Upper lobe of right lung (tissue), 1 donor: ENCODE measurements around the gene KRT35. TPM values are rescaled to one million over a fixed set of nuclear protein-coding genes. Genes with fewer than 3 reads are reported as not detected.

ENCODE experiments used
- ATAC-seq: fragments of 200-7000 bp; cut with Tn5 transposase; one replicate; pipeline ENCODE4 v1.9.1; 2020; ENCODE audit warnings: mild to moderate bottlenecking, moderate library complexity
- DNase-seq: peaks from one replicate; pipeline ENCODE4 v3.0.0-alpha.2; 2020
- H3K27ac ChIP-seq: fragments of 200-600 bp; one replicate; pipeline ENCODE4 v1.8.0; 2022
- H3K27me3 ChIP-seq: fragments of 200-600 bp; one replicate; pipeline ENCODE4 v1.8.0; 2022; ENCODE audit warnings: mild to moderate bottlenecking
- H3K36me3 ChIP-seq: fragments of 200-600 bp; one replicate; pipeline ENCODE4 v1.8.0; 2022
- H3K4me1 ChIP-seq: fragments of 200-600 bp; one replicate; pipeline ENCODE4 v1.8.0; 2022
- H3K4me3 ChIP-seq: fragments of 200-600 bp; one replicate; pipeline ENCODE4 v1.8.0; 2022; ENCODE audit warnings: mild to moderate bottlenecking
- H3K9me3 ChIP-seq: fragments of 200-600 bp; one replicate; pipeline ENCODE4 v1.8.0; 2022
- CTCF ChIP-seq: fragments of 200-600 bp; IDR thresholded peaks from one replicate; pipeline ENCODE4 v1.8.0; 2022; ENCODE audit warnings: antibody characterized with exemption
- intact Hi-C: fragments of 100-400 bp; cut with DNase I; formaldehyde crosslinking; loops from one replicate; pipeline ENCODE4 v1.11.0; 2022
- total RNA-seq: library from RNA; stranded (reverse); fragmentation: NEBNext Ultra II Directional; extraction: Animal tissue kit (Norgen Biotek cat#: 25700); gene quantifications from one replicate; pipeline ENCODE4 v1.2.1, GENCODE V29; 2021
- donor health status: DM: no; HTN: yes; CAD: no; lungs with severe emphysema.

The KRT35 gene
- total RNA-seq, 1 donor from 2014 or later = not detected

- no peaks in the 10 kb centered on the region for H3K36me3 ChIP-seq
- peak; percentile 17 for ATAC-seq
Measured at GRCh38 chr17:41490000-41490990, 9.3 kb upstream of the KRT35 start.

GRCh38 chr17:41489531-41489930 is 8.6 kb upstream of the KRT35 start, which contains the start of gene KRT36:
Gene KRT36, minus strand, starts transcription at chr17:41489910. Its CDS starts 46 bp downstream, at chr17:41489864.
- intact Hi-C loops = no loop called here
- DNase-seq (no peak), ATAC-seq (no peak)
- no peaks in the 10 kb centered on the region for H3K9me3 ChIP-seq
- peaks cover 4% of the 10 kb centered on the region for H3K27me3 ChIP-seq
- H3K27ac ChIP-seq = no peak within 1 kb of the TSS
- H3K4me1 ChIP-seq = no peaks in the 10 kb centered on the region
- no peak within 1 kb of the TSS for H3K4me3 ChIP-seq
- no peaks in the 10 kb centered on the region for H3K36me3 ChIP-seq
- TF ChIP-seq CTCF = no peak

More at GRCh38 chr17:41490000-41490990, 9.3 kb upstream of the KRT35 start:
- Histone ChIP-seq H3K9me3 (no peaks in the 10 kb centered on the region), H3K27ac (no peak overlapping the region), H3K4me1 (no peaks in the 10 kb centered on the region), H3K27me3 (peaks cover 4% of the 10 kb centered on the region), H3K4me3 (no peak overlapping the region)
- intact Hi-C loops = no loop called here
- TF ChIP-seq CTCF = no peak
- DNase-seq = no peak

GRCh38 chr17:41486809-41487530 is 6.0 kb upstream of the KRT35 start:
- TF ChIP-seq CTCF = peak; percentile 49

GRCh38 chr17:41486316-41486715 is 5.4 kb upstream of the KRT35 start:
- H3K9me3 ChIP-seq = no peaks in the 10 kb centered on the region
- DNase-seq = no peak
- no peak for TF ChIP-seq CTCF
- no peaks in the 10 kb centered on the region for H3K36me3 ChIP-seq
- no peak for ATAC-seq
- peaks cover 4% of the 10 kb centered on the region for H3K27me3 ChIP-seq
- intact Hi-C loops = no loop called here
- H3K4me3 ChIP-seq = no peak overlapping the region
- no peak overlapping the region for H3K27ac ChIP-seq
- no peaks in the 10 kb centered on the region for H3K4me1 ChIP-seq

More at GRCh38 chr17:41486809-41487530, 6.0 kb upstream of the KRT35 start:
- peak; percentile 81 for DNase-seq
- peaks cover 4% of the 10 kb centered on the region for H3K27me3 ChIP-seq
- intact Hi-C loops = no loop called here
- no peaks in the 10 kb centered on the region for H3K9me3 ChIP-seq
- no peaks in the 10 kb centered on the region for H3K36me3 ChIP-seq
- peak; percentile 76 for ATAC-seq
- H3K27ac ChIP-seq = no peak overlapping the region
- no peaks in the 10 kb centered on the region for H3K4me1 ChIP-seq
- H3K4me3 ChIP-seq = no peak overlapping the region

GRCh38 chr17:41484920-41485904 is 4.3 kb upstream of the KRT35 start:
- peak; percentile 47 for DNase-seq
- TF ChIP-seq CTCF = no peak
- H3K27ac ChIP-seq = no peak overlapping the region
- intact Hi-C loops = no loop called here
- no peak overlapping the region for H3K4me3 ChIP-seq
- ATAC-seq = no peak
- no peaks in the 10 kb centered on the region for H3K4me1 ChIP-seq
- H3K36me3 ChIP-seq = no peaks in the 10 kb centered on the region
- peaks cover 4% of the 10 kb centered on the region for H3K27me3 ChIP-seq
- H3K9me3 ChIP-seq = no peaks in the 10 kb centered on the region
